GDM1 (cell line): ENCODE results near the gene RNF187.

ENCODE experiments used
- DNase-seq: peaks from one replicate; lab custom pipeline; 2025; lab: John Stamatoyannopoulos, UW

RNF187 gene

GRCh38 chr1:228544921-228545591, 57.9 kb downstream of the RNF187 start:
- no peak for DNase-seq
